NCI-H1048 (cell line): ENCODE measurements around the gene CNIH2.
"Not testable (repeated sequence)": the region's sequence is repeated elsewhere in the genome, so short reads cannot be mapped to it uniquely, and the experiment has no call there.

Experiments
- DNase-seq: peaks from one replicate; lab custom pipeline; 2025; lab: John Stamatoyannopoulos, UW

The CNIH2 gene

GRCh38 chr11:66276619-66277018 is 1.4 kb upstream of the CNIH2 start:
- not testable (repeated sequence) for DNase-seq

- not testable (repeated sequence) for DNase-seq
These were observed 911 bp upstream of the CNIH2 start for GRCh38 chr11:66277064-66277463.

- DNase-seq = no peak
These were observed 552 bp downstream of the CNIH2 start for GRCh38 chr11:66278363-66279091.

GRCh38 chr11:66279092-66279734 is 1.2 kb downstream of the CNIH2 start:
- DNase-seq = no peak

- no peak for DNase-seq
These were observed 2.5 kb downstream of the CNIH2 start for GRCh38 chr11:66280428-66280827.

GRCh38 chr11:66281001-66281400 is 3.0 kb downstream of the CNIH2 start:
- no peak for DNase-seq

- DNase-seq = no peak
These were observed 3.9 kb downstream of the CNIH2 start for GRCh38 chr11:66281776-66282467.

- peak; percentile 98 for DNase-seq
These were observed 4.8 kb downstream of the CNIH2 start for GRCh38 chr11:66282468-66283455.

- DNase-seq = no peak
These were observed 5.6 kb downstream of the CNIH2 start for GRCh38 chr11:66283461-66284105.

- no peak for DNase-seq
These were observed 6.6 kb downstream of the CNIH2 start for GRCh38 chr11:66284526-66285078.

GRCh38 chr11:66285250-66285947 is 7.4 kb downstream of the CNIH2 start:
- no peak for DNase-seq

GRCh38 chr11:66286699-66287098 is 8.7 kb downstream of the CNIH2 start:
- no peak for DNase-seq

GRCh38 chr11:66287211-66287888 is 9.4 kb downstream of the CNIH2 start:
- DNase-seq = no peak

- DNase-seq = no peak
These were observed 10.1 kb downstream of the CNIH2 start for GRCh38 chr11:66287889-66288670.

GRCh38 chr11:66288671-66289547 is 10.9 kb downstream of the CNIH2 start, which contains the start of gene YIF1A:
Gene YIF1A (minus strand): TSS chr11:66289143. CDS start chr11:66288985, 158 bp downstream.
- DNase-seq = peak; percentile 98

GRCh38 chr11:66289548-66290329 is 11.8 kb downstream of the CNIH2 start:
- DNase-seq = no peak

- DNase-seq = no peak
These were observed 12.3 kb downstream of the CNIH2 start for GRCh38 chr11:66290330-66290621.
